IMR-90 (cell line): ENCODE measurements around the gene GIPR. TPM values are rescaled to one million over a fixed set of nuclear protein-coding genes. Genes with fewer than 3 reads are reported as not detected.

ENCODE experiments used
- CEBPB ChIP-seq: IDR thresholded peaks from 2 replicates; pipeline ENCODE4 v1.6.1; 2012; ENCODE audit warnings: low read depth, low read length, improper control_type of control experiment
- MAZ ChIP-seq: IDR thresholded peaks from 2 replicates; pipeline ENCODE4 v1.6.1; 2012; ENCODE audit warnings: low read depth, mild to moderate bottlenecking, low read length, improper control_type of control experiment, moderate library complexity, borderline replicate concordance
- RAD21 ChIP-seq: IDR thresholded peaks from 2 replicates; pipeline ENCODE4 v1.6.1; 2012; ENCODE audit warnings: low read length, improper control_type of control experiment
- SMC3 ChIP-seq: fragments of 150-350 bp; IDR thresholded peaks from 2 replicates; pipeline ENCODE4 v1.6.1; 2016; ENCODE audit warnings: low read depth, mild to moderate bottlenecking, antibody characterized with exemption, low read length, moderate library complexity
- microRNA-seq, 2 experiments: library from miRNA; stranded (forward) in 1 of 2; unstranded in 1 of 2; fragments of 10-50 nt in 1 of 2; fragments of <30 nt in 1 of 2; gene quantifications in 1 of 2; microRNA quantifications in 1 of 2; one replicate each; pipeline versions ENCODE3 to v1.1.0; 2013 to 2020; ENCODE audit not compliant: insufficient read depth in 1 of 2, insufficient read length in 1 of 2, unreplicated experiment in 1 of 2
- polyA plus RNA-seq, 3 experiments: library from polyadenylated mRNA; depleted of rRNA; stranded (reverse); fragments of >200 nt; gene quantifications; 2 replicates each; pipeline ENCODE4 v1.2.3, GENCODE V29; 2012; ENCODE audit warnings: low replicate concordance in 1 of 3
- small RNA-seq, 5 experiments: library from RNA; depleted of rRNA; stranded (forward); fragments of <200 nt; gene quantifications; one replicate each; pipeline ENCODE3, GENCODE V24; 2012
- total RNA-seq: library from RNA; depleted of rRNA; stranded (reverse); fragments of >200 nt; gene quantifications from 2 replicates; pipeline ENCODE4 v1.2.3, GENCODE V29; 2012; rRNA removed

GIPR gene
- total and polyA plus RNA-seq, 2 of the 4 experiments (the other 2 are of a cell fraction) = 0.18 to 1.2 TPM

DNA sequence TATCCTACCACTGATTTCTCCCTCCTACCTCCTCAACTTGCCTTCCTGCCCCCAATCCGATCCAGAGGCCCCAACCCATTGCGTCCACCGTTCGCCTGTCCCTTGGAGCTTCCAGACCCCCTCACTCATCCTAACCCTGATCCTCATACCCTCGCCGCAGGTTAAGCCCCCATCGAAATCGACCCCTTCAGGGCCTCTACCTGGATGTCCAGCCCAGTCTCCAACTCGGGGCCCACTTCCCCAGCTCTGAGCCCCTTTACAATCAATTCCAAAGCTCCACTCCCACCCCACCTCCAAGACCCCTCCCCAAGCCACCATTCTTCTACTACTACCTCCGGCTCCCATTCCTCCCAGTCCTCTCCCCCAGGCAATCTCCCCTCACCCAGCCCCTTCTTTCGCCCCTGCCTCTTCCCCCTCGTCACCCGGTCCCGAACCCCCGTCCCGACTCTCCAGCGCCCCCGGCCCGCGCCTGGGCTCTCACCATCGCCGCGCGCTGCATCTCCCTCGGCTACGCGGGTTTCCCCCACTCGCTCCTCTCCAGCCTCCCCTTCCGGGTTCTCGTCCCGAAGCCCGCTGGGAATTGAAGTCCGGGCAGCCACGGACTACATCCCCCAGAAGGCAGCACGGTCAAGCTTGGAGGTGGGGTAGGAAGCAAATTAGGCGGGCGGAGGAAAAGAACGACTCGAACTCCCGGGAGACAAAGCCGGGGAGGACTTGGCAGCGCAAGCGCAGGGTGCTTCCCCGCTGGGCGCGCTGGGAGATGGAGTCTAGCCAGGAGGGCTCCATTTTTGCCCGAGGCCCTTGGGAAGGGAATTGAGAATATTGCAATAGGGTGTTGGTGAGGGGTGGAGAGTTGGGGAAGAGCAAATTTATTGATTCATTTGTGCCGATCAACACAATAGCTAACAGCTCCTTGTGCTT lies 62.6 kb downstream of the GIPR start, which contains the start of gene FBXO46 (continued):
- peak; percentile 89; the same call in 1 of the 2 replicates for TF ChIP-seq MAZ
- peak; percentile 8; the same call in 1 of the 2 replicates for TF ChIP-seq RAD21
- no peak for TF ChIP-seq SMC3
- TF ChIP-seq CEBPB = no peak

Small RNA genes lying within 50 kb of the gene (microRNA-seq; reads per million reads assigned to microRNA genes)
- 214 reads per million, percentile 61 among the genes with 10 or more reads in this experiment for gene MIR330 (ENCODE audit: unreplicated experiment)
- gene MIR642A (ENCODE audit: insufficient read depth in 1 of 2, insufficient read length in 1 of 2, unreplicated experiment in 1 of 2) = 0 to 1.0 reads per million in 2 experiments
- gene MIR642B (ENCODE audit: unreplicated experiment) = not detected
- gene RN7SL836P (ENCODE audit: insufficient read depth, insufficient read length) = not detected

Small RNA genes lying within 50 kb of the gene (small RNA-seq; reads per million reads assigned to genes)
- gene MIR642A (0 to 1.5 (median 0.31) reads per million in 5 experiments), gene RN7SL836P (0 to 0.15 (median 0) reads per million in 5 experiments)

Other genes starting within 250 kb of the GIPR start
- gene ERCC1, start 244.3 kb upstream of the GIPR start, total RNA-seq = 76.9 and 84.2 TPM in 2 replicates
- gene ERCC1, start 244.3 kb upstream of the GIPR start, polyA plus RNA-seq (2012; rRNA removed) = 132 and 153 TPM in 2 replicates
- 11.1 and 31.9 TPM in 2 replicates for gene FOSB, start 200.2 kb upstream of the GIPR start, total RNA-seq
- gene FOSB, start 200.2 kb upstream of the GIPR start, polyA plus RNA-seq (2012; rRNA removed) = 15.6 and 60.1 TPM in 2 replicates
- gene RTN2, start 171.2 kb upstream of the GIPR start, total RNA-seq = 5.3 and 5.7 TPM in 2 replicates
- 17.4 and 19.4 TPM in 2 replicates for gene RTN2, start 171.2 kb upstream of the GIPR start, polyA plus RNA-seq (2012; rRNA removed)
- 0.56 and 0.90 TPM in 2 replicates for gene PPM1N, start 169.8 kb upstream of the GIPR start, total RNA-seq
- 1.6 TPM in 2 replicates for gene PPM1N, start 169.8 kb upstream of the GIPR start, polyA plus RNA-seq (2012; rRNA removed)
- 61.1 and 66.9 TPM in 2 replicates for gene VASP, start 160.7 kb upstream of the GIPR start, total RNA-seq
- gene VASP, start 160.7 kb upstream of the GIPR start, polyA plus RNA-seq (2012; rRNA removed) = 88.8 and 126 TPM in 2 replicates
- gene OPA3, start 83.4 kb upstream of the GIPR start, total RNA-seq = 3.9 and 5.2 TPM in 2 replicates
- 9.6 and 10.9 TPM in 2 replicates for gene OPA3, start 83.4 kb upstream of the GIPR start, polyA plus RNA-seq (2012; rRNA removed)
- gene GPR4, start 66.0 kb upstream of the GIPR start, total RNA-seq = not detected in 2 replicates
- 0.02 and 0.04 TPM in 2 replicates for gene GPR4, start 66.0 kb upstream of the GIPR start, polyA plus RNA-seq (2012; rRNA removed)
- 11.1 and 11.8 TPM in 2 replicates for gene EML2, start 28.8 kb upstream of the GIPR start, total RNA-seq
- gene EML2, start 28.8 kb upstream of the GIPR start, polyA plus RNA-seq (2012; rRNA removed) = 25.3 and 26.0 TPM in 2 replicates
- 877 and 974 TPM in 2 replicates for gene SNRPD2, start 23.7 kb downstream of the GIPR start, total RNA-seq
- 587 and 623 TPM in 2 replicates for gene SNRPD2, start 23.7 kb downstream of the GIPR start, polyA plus RNA-seq (2012; rRNA removed)
- 6.6 and 7.8 TPM in 2 replicates for gene QPCTL, start 24.4 kb downstream of the GIPR start, total RNA-seq
- gene QPCTL, start 24.4 kb downstream of the GIPR start, polyA plus RNA-seq (2012; rRNA removed) = 11.5 and 12.1 TPM in 2 replicates
- gene FBXO46, start 62.7 kb downstream of the GIPR start, total RNA-seq = 2.2 and 3.0 TPM in 2 replicates
- 6.8 and 7.0 TPM in 2 replicates for gene FBXO46, start 62.7 kb downstream of the GIPR start, polyA plus RNA-seq (2012; rRNA removed)
- gene MEIOSIN, start 65.2 kb downstream of the GIPR start, total RNA-seq = not detected in 2 replicates
- not detected in 2 replicates for gene MEIOSIN, start 65.2 kb downstream of the GIPR start, polyA plus RNA-seq (2012; rRNA removed)
- gene SIX5, start 101.0 kb downstream of the GIPR start, total RNA-seq = 0.90 and 1.4 TPM in 2 replicates
- gene SIX5, start 101.0 kb downstream of the GIPR start, polyA plus RNA-seq (2012; rRNA removed) = 15.5 TPM in 2 replicates
- gene DMPK, start 114.3 kb downstream of the GIPR start, total RNA-seq = 7.9 and 10.0 TPM in 2 replicates
- 48.5 and 50.7 TPM in 2 replicates for gene DMPK, start 114.3 kb downstream of the GIPR start, polyA plus RNA-seq (2012; rRNA removed)
- gene DMWD, start 124.6 kb downstream of the GIPR start, total RNA-seq = 9.7 and 10.0 TPM in 2 replicates
- 28.5 and 33.1 TPM in 2 replicates for gene DMWD, start 124.6 kb downstream of the GIPR start, polyA plus RNA-seq (2012; rRNA removed)
- gene RSPH6A, start 147.1 kb downstream of the GIPR start, total RNA-seq = under 0.01 TPM in 2 replicates
- gene RSPH6A, start 147.1 kb downstream of the GIPR start, polyA plus RNA-seq (2012; rRNA removed) = 0.09 TPM in 1 of 2 replicates, not detected in the other
- gene SYMPK, start 194.9 kb downstream of the GIPR start, total RNA-seq = 33.6 and 35.3 TPM in 2 replicates
- gene SYMPK, start 194.9 kb downstream of the GIPR start, polyA plus RNA-seq (2012; rRNA removed) = 70.0 and 71.5 TPM in 2 replicates
- gene FOXA3, start 196.1 kb downstream of the GIPR start, total RNA-seq = not detected in 2 replicates
- not detected in 2 replicates for gene FOXA3, start 196.1 kb downstream of the GIPR start, polyA plus RNA-seq (2012; rRNA removed)
- 4.5 and 5.0 TPM in 2 replicates for gene IRF2BP1, start 217.9 kb downstream of the GIPR start, total RNA-seq
- gene IRF2BP1, start 217.9 kb downstream of the GIPR start, polyA plus RNA-seq (2012; rRNA removed) = 8.5 and 11.6 TPM in 2 replicates
- 0.28 and 0.36 TPM in 2 replicates for gene MYPOP, start 234.4 kb downstream of the GIPR start, total RNA-seq
- gene MYPOP, start 234.4 kb downstream of the GIPR start, polyA plus RNA-seq (2012; rRNA removed) = 2.8 and 3.1 TPM in 2 replicates
- not detected in 2 replicates for gene NANOS2, start 246.6 kb downstream of the GIPR start, total RNA-seq
- gene NANOS2, start 246.6 kb downstream of the GIPR start, polyA plus RNA-seq (2012; rRNA removed) = not detected in 2 replicates